HTR-8/SVneo (cell line): ENCODE data around the gene SDR39U1.

Experiments used
- DNase-seq: peaks from one replicate; pipeline ENCODE4 v3.0.0; 2011; ENCODE audit warnings: low spot score, mixed read lengths; ENCODE audit not compliant: insufficient read length
- FAIRE-seq: peaks from 2 replicates; lab custom pipeline; 2011; peaks lifted over from hg19 to GRCh38; lab: Jason Lieb, UNC

SDR39U1 gene

DNA sequence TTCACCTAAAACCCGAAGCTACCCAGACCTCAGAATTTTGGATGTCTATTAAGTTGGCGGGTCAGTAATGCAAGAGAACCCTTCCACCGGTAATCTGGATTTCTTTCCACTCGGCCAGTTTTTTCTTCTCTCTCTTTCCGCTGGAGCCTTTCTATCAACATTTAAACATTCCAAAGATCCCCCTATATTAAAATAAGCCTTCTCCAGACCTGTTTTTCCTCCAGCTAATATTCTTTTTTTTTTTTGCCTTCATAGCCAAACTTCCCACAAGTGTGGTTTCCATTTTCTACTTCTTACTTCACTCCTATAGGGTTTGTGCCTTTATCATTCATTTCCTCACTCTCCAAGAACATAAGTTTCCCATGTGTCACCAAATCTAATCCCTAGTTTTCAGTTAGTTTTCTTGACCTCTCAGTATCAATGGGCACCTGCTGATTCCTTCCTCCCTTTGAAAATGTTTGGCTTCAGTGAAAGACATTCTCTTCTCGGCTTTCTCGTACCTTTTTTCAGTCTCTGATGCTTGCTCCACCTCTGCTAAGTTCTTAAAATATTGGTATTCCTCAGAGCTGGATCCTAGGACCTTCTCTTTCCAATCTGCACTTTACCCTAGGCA lies 583 bp upstream of the SDR39U1 start:
- FAIRE-seq: no peak

DNA sequence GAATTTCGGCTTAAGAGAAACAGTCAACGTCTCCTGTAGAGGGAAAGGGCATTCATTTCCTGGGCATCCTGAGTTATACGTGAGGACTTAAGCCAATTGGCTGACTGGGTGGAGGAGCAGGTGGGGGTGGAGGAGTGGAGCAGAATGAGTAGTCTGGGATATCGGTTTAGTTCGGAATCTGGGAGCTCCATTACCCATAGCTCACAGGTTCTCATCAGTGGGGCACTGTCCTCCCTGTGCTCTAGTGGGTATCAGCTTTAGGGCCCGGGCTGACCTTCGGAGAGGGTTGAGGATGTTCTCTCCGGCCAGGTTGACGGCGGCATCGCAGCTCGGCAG lies 704 bp downstream of the SDR39U1 start:
- FAIRE-seq (no peak), DNase-seq (peak; percentile 21)

More for the DNA sequence above, 583 bp upstream of the SDR39U1 start:
- no peak for DNase-seq

GRCh38 chr14:24441485-24441884 lies 1.1 kb downstream of the SDR39U1 start:
- no peak for DNase-seq
- no peak for FAIRE-seq

GRCh38 chr14:24440606-24441399 lies 1.8 kb downstream of the SDR39U1 start:
- DNase-seq (no peak), FAIRE-seq (no peak)

GRCh38 chr14:24439830-24440605 lies 2.6 kb downstream of the SDR39U1 start:
- DNase-seq: no peak
- FAIRE-seq: no peak

DNA sequence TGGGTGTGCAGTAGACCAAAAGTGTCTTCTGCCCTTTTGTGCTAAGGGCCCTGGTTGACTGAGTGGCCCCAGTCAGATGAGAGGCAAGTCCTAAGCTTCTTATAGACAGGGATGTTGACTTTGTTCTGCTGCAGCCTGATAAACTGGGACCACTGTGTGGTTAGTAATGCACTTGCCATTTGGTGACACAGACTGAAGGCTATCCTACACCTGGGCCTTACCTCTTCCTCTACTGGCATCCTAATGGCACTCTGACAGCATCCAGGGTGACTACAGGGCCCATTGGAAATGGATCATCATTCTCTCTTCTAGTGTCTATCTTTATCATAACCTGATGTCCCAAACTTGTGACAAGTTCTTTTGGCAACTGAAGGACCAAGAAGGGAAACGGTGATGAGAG lies 3.3 kb downstream of the SDR39U1 start:
- DNase-seq: no peak
- FAIRE-seq: no peak

DNA sequence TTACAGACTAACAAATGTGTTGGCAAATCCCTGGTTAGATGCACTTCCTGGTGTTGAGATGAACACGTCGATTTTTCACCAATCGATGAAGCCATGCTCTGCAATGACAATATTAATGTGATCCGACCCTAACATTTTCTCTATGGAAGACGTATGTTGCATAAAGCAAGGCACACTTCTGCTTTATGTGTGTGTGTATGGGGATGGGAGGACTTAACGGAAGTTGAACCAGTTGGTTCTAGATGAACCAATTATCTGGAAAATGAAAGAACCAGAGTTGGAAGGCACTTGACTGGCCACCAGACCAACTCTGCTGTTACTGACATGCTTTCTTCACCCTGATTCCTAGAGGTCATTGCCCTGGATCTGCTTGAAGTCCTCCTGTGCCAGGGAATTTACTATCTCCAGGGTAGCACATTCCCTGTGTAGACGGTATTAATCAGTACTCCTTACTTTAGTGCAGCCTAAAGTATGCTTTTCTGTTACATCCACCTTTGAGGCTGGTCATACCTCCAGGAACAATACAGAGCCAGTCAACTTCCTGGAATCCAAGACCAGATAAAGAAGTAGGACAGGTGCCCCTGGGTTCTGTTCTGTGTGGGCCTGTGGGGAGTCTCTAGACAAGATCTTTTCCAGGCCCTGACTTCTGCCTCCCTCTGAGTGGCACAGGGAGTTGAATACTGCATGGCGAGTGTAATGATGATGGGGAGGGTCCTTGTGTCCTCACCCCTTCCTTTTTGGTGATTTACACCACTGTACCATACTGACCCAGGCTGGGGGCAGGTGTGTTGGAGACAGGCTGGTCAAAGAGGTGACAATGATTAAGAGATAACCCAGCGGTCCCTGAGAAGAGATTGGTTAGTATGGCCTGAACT lies 4.1 kb downstream of the SDR39U1 start:
- FAIRE-seq: no peak

GRCh38 chr14:24437736-24438067 lies 4.9 kb downstream of the SDR39U1 start:
- no peak for DNase-seq
- FAIRE-seq: no peak

More for the DNA sequence above, 4.1 kb downstream of the SDR39U1 start:
- DNase-seq: no peak

- FAIRE-seq (no peak), DNase-seq (no peak)
These were observed 5.4 kb downstream of the SDR39U1 start for GRCh38 chr14:24437020-24437735.

DNA sequence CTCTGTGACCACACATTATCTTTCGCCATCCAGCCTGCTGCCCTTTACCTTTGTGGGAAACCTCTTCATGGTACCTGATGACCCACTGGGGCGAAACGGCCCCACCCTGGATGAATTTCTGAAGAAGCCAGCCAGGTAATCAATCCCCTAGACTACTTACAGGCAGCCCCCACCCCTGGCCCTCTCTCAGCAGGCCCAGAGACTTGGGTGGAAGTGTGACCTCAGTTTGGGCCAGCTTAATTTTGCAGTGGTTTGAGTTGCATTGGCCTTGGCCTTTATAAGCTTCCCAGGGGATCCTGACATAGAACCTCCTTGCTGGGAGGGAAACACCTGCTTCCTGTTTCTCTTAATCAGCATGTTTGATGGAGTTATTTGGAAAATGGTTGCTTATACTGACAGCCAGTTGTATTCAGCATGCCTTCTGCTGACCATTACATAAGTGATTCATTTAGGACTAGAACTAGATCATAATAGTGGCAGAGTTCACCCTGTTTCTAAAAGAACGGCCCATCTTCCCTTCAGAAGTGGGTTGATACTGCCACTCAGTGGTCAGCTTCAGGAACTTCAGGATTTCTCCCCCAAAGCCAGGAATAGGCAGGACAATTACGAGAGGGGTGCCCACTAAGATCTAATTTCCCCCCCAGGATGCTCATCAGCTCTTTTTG lies 6.1 kb downstream of the SDR39U1 start:
- DNase-seq (peak; percentile 58), FAIRE-seq (no peak)

DNA sequence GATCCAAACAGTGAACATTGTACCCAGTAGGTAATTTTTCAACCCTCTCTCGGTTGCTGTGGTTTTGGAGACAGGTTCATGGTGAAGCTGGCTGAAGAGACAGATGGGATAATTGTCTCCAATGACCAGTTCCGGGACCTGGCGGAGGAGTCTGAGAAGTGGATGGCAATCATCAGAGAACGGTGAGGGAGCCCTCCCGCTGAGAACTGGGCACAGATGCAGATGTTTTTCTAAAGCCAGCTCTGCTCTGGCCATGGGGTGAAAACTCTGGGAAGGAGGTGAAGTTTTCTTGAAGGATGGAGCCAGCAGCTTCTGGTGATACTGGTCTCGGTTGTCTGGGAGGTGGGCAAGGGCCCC lies 6.6 kb downstream of the SDR39U1 start:
- DNase-seq (no peak), FAIRE-seq (no peak)

DNA sequence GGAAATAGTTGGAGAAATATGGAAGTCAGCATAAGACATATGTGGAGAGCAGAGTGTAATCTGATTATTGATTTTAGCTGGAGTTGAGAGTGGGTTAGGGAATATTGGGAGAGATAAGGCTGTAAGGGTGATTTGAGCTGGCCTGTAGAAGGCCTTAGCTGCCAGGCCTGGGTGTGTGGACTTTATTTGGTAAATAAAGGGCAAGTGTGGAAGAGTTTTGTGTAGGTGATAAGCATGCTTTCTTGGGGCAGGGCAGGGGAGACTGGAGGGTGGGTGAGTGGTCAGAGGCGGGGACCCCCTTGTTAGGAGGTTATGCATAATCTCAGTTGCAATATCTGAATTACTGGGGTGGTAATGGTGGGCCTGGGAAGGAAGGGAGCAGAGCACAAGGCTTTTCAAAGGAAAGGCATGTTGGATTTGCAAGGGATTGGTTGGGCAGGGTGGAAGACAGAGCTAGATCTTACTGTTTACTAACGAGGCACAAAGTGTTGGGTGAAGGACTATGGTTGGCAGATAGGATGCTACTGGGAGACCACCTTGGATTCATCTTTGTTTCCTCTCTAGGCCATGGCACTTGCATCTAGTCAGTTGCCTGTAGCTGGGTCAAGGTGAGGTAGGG lies 7.3 kb downstream of the SDR39U1 start:
- FAIRE-seq (no peak), DNase-seq (no peak)

GRCh38 chr14:24434676-24435075 lies 7.9 kb downstream of the SDR39U1 start:
- DNase-seq (no peak), FAIRE-seq (no peak)

- FAIRE-seq (no peak), DNase-seq (no peak)
These were observed 8.5 kb downstream of the SDR39U1 start for GRCh38 chr14:24434036-24434435.

DNA sequence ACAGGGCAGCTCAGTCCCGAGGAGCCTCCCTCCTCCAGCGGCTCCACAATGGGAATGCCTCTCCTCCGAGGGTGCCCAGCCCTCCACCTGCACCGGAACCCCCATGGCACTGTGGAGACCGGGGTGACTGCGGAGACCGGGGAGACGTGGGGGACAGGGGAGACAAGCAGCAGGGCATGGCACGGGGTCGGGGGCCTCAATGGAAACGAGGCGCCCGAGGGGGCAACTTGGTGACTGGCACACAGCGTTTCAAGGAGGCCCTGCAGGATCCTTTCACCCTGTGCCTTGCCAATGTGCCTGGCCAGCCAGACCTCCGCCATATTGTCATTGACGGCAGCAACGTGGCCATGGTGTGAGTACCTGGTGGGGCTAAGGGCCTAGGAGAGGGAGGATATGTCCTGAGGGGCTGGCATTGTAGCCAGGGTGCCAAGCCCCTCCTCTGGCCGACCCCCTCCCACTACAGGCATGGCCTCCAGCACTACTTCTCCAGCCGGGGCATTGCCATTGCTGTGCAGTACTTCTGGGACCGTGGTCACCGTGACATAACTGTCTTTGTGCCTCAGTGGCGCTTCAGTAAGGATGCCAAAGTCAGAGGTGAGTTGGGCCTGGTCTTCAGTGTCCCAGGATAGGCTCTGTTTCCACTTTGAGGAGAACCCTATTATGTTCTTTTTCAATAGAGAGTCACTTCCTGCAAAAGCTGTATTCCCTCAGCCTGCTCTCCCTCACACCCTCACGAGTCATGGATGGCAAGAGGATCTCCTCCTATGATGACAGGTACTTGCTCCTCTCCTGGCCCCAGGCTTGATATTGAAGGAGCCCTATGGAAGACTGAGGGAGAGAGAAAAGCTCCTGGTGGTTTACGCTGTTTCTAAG lies 10.1 kb downstream of the SDR39U1 start:
- FAIRE-seq (no peak), DNase-seq (no peak)

GRCh38 chr14:24431569-24432258 lies 10.9 kb downstream of the SDR39U1 start:
- DNase-seq: peak; percentile 60
- no peak for FAIRE-seq
